WERI-Rb-1 (cell line): ENCODE results near the gene PHLDA1.

ENCODE experiments used
- DNase-seq: peaks from one replicate; pipeline ENCODE4 v3.0.0-alpha.2; 2020
- H3K27ac ChIP-seq: fragments of 250-450 bp; sonication (Bioruptor Pico); 2 replicates; pipeline ENCODE4 v1.5.1; 2020; ENCODE audit warnings: mild to moderate bottlenecking, moderate library complexity
- H3K27me3 ChIP-seq: fragments of 250-450 bp; sonication (Bioruptor Pico); 2 replicates; pipeline ENCODE4 v1.5.1; 2021; ENCODE audit warnings: mild to moderate bottlenecking, low read depth, moderate library complexity; ENCODE audit not compliant: insufficient read depth, severe bottlenecking
- H3K36me3 ChIP-seq: fragments of 250-450 bp; sonication (Bioruptor Pico); 2 replicates; pipeline ENCODE4 v1.5.1; 2020; ENCODE audit warnings: mild to moderate bottlenecking, moderate library complexity
- H3K4me3 ChIP-seq: 2 replicates; pipeline ENCODE4 v1.5.1; 2011; ENCODE audit warnings: low read depth, mild to moderate bottlenecking, control low read depth, low read length
- H3K9me3 ChIP-seq: fragments of 250-450 bp; sonication (Bioruptor Pico); 2 replicates; pipeline ENCODE4 v1.5.1; 2021; ENCODE audit warnings: mild to moderate bottlenecking, moderate library complexity; ENCODE audit not compliant: severe bottlenecking
- TF ChIP-seq, protein P1 (sequence below): IDR thresholded peaks from 2 replicates; pipeline ENCODE4 v1.5.1; 2011; ENCODE audit warnings: low read depth, mild to moderate bottlenecking, control low read depth, inconsistent platforms, low read length

Gene PHLDA1

GRCh38 chr12:75975702-75976101, 55.9 kb downstream of the PHLDA1 start:
- no peak for DNase-seq
- Histone ChIP-seq H3K9me3 (no peaks in the 10 kb centered on the region), H3K4me3 (no peak overlapping the region), H3K27ac (no peak overlapping the region), H3K27me3 (no peaks in the 10 kb centered on the region), H3K36me3 (no peaks in the 10 kb centered on the region)
- TF ChIP-seq, protein P1, sequence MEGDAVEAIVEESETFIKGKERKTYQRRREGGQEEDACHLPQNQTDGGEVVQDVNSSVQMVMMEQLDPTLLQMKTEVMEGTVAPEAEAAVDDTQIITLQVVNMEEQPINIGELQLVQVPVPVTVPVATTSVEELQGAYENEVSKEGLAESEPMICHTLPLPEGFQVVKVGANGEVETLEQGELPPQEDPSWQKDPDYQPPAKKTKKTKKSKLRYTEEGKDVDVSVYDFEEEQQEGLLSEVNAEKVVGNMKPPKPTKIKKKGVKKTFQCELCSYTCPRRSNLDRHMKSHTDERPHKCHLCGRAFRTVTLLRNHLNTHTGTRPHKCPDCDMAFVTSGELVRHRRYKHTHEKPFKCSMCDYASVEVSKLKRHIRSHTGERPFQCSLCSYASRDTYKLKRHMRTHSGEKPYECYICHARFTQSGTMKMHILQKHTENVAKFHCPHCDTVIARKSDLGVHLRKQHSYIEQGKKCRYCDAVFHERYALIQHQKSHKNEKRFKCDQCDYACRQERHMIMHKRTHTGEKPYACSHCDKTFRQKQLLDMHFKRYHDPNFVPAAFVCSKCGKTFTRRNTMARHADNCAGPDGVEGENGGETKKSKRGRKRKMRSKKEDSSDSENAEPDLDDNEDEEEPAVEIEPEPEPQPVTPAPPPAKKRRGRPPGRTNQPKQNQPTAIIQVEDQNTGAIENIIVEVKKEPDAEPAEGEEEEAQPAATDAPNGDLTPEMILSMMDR: no peak
